Loucy (cell line): ENCODE measurements around the gene KL.

ENCODE experiments used
- H2AFZ ChIP-seq: fragments of 200-600 bp; sonication (generic); 2 replicates; pipeline ENCODE4 v1.6.0; 2016; ENCODE audit warnings: antibody characterized with exemption, mild to moderate bottlenecking, low read length, moderate library complexity
- H3F3A ChIP-seq: fragments of 200-600 bp; 2 replicates; pipeline ENCODE4 v1.6.0; 2016; ENCODE audit warnings: antibody characterized with exemption, low read depth, mild to moderate bottlenecking
- H3K27me3 ChIP-seq: fragments of 200-600 bp; sonication (generic); 2 replicates; pipeline ENCODE4 v1.6.1; 2014; ENCODE audit warnings: low read length, mild to moderate bottlenecking; ENCODE audit not compliant: insufficient read depth, poor library complexity, severe bottlenecking
- H3K36me3 ChIP-seq: fragments of 200-600 bp; sonication (generic); 2 replicates; pipeline ENCODE4 v1.6.1; 2016; ENCODE audit warnings: low read length; ENCODE audit not compliant: insufficient read depth
- H3K4me1 ChIP-seq: fragments of 200-600 bp; sonication (generic); 2 replicates; pipeline ENCODE4 v1.5.1; 2014; ENCODE audit warnings: low read length, mild to moderate bottlenecking; ENCODE audit not compliant: insufficient read depth, poor library complexity, severe bottlenecking
- H3K4me2 ChIP-seq: fragments of 200-600 bp; sonication (generic); 2 replicates; pipeline ENCODE4 v1.6.0; 2014; ENCODE audit warnings: antibody characterized with exemption, low read length, low read depth, mild to moderate bottlenecking; ENCODE audit not compliant: poor library complexity, severe bottlenecking
- H3K4me3 ChIP-seq: fragments of 200-600 bp; sonication (generic); 2 replicates; pipeline ENCODE4 v1.5.1; 2014; ENCODE audit warnings: low read length, mild to moderate bottlenecking, mixed read lengths; ENCODE audit not compliant: poor library complexity, severe bottlenecking
- H3K79me2 ChIP-seq: fragments of 200-600 bp; sonication (generic); 2 replicates; pipeline ENCODE4 v1.6.1; 2014; ENCODE audit warnings: low read length; ENCODE audit not compliant: insufficient read depth
- H3K9ac ChIP-seq: fragments of 200-600 bp; sonication (generic); 2 replicates; pipeline ENCODE4 v1.6.0; 2014; ENCODE audit warnings: mild to moderate bottlenecking, low read depth, low read length, moderate library complexity; ENCODE audit not compliant: poor library complexity, severe bottlenecking
- H3K9me2 ChIP-seq: fragments of 200-600 bp; sonication (generic); replicated peaks from 2 replicates; pipeline ENCODE4 v1.6.1; 2016; ENCODE audit warnings: low read depth, low read length, mixed read lengths
- H3K9me3 ChIP-seq: fragments of 200-600 bp; sonication (generic); 2 replicates; pipeline ENCODE4 v1.6.1; 2014; ENCODE audit warnings: mild to moderate bottlenecking, antibody characterized with exemption, low read length, low read depth; ENCODE audit not compliant: insufficient read depth
- H4K20me1 ChIP-seq: fragments of 200-600 bp; sonication (generic); 2 replicates; pipeline ENCODE4 v1.6.0; 2014; ENCODE audit warnings: antibody characterized with exemption, low read length, mild to moderate bottlenecking; ENCODE audit not compliant: insufficient read depth, poor library complexity, severe bottlenecking
- CTCF ChIP-seq: fragments of 200-600 bp; sonication (generic); conservative IDR thresholded peaks from 2 replicates; pipeline ENCODE4 v1.5.1; 2014; ENCODE audit warnings: mild to moderate bottlenecking, antibody characterized with exemption, low read length
- EZH2phosphoT487 ChIP-seq: fragments of 200-600 bp; IDR thresholded peaks from 2 replicates; pipeline ENCODE4 v1.6.1; 2018; ENCODE audit warnings: antibody characterized with exemption, mild to moderate bottlenecking, moderate library complexity, borderline replicate concordance

Gene KL

DNA sequence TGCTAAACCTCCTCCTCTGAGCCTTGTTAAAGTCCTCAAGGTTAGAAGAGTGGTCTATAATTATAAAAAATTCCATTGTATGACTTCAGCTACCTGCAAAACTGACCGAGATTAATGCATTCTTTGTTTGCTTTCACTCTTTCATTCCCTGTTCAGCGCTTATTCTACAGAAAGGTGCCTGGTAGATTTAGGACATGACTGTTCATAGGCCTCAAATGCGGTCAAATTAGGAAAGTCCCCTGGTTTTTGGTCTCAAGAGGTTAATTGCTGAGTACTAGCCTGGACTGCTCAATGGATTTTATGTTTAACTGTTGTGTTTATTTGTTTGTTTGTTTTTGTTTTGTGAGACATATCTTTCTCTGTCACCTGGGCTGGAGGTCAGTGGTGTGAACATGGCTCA is 35.4 kb downstream of the KL start:
- no peaks in the 10 kb centered on the region for H3F3A ChIP-seq
- H3K4me2 ChIP-seq = no peak overlapping the region
- no peaks in the 10 kb centered on the region for H3K27me3 ChIP-seq
- H2AFZ ChIP-seq = peak overlapping the region; percentile 2; the same call in 1 of the 2 replicates
- no peak for TF ChIP-seq CTCF
- TF ChIP-seq EZH2phosphoT487 = no peak
- no peaks in the 10 kb centered on the region for H3K9me3 ChIP-seq
- no peaks in the 10 kb centered on the region for H3K36me3 ChIP-seq
- H3K9ac ChIP-seq = no peak overlapping the region
- no peaks in the 10 kb centered on the region for H4K20me1 ChIP-seq
- H3K9me2 ChIP-seq = no peaks in the 10 kb centered on the region
- no peaks in the 10 kb centered on the region for H3K79me2 ChIP-seq
- no peaks in the 10 kb centered on the region for H3K4me1 ChIP-seq
- H3K4me3 ChIP-seq = no peak overlapping the region

- H3K36me3 ChIP-seq = no peaks in the 10 kb centered on the region
- no peak overlapping the region for H3K4me2 ChIP-seq
- H3K79me2 ChIP-seq = no peaks in the 10 kb centered on the region
- no peak overlapping the region for H2AFZ ChIP-seq
- H3K4me1 ChIP-seq = no peaks in the 10 kb centered on the region
- H3K9ac ChIP-seq = no peak overlapping the region
- H3K27me3 ChIP-seq = no peaks in the 10 kb centered on the region
- TF ChIP-seq EZH2phosphoT487 (no peak), CTCF (no peak)
- H4K20me1 ChIP-seq = no peaks in the 10 kb centered on the region
- no peaks in the 10 kb centered on the region for H3K9me2 ChIP-seq
- no peak overlapping the region for H3K4me3 ChIP-seq
- H3K9me3 ChIP-seq = no peaks in the 10 kb centered on the region
- no peaks in the 10 kb centered on the region for H3F3A ChIP-seq
These were observed 36.5 kb downstream of the KL start for GRCh38 chr13:33052506-33053280.

- no peak for TF ChIP-seq EZH2phosphoT487
- TF ChIP-seq CTCF = no peak
- Histone ChIP-seq H2AFZ (no peak overlapping the region), H3K36me3 (no peaks in the 10 kb centered on the region), H3K9me3 (no peaks in the 10 kb centered on the region), H3K9me2 (no peaks in the 10 kb centered on the region), H4K20me1 (no peaks in the 10 kb centered on the region), H3K79me2 (no peaks in the 10 kb centered on the region), H3K4me1 (no peaks in the 10 kb centered on the region), H3F3A (no peaks in the 10 kb centered on the region), H3K4me2 (no peak overlapping the region), H3K27me3 (no peaks in the 10 kb centered on the region), H3K9ac (no peak overlapping the region), H3K4me3 (no peak overlapping the region)
These were observed 37.3 kb downstream of the KL start for GRCh38 chr13:33053397-33054066.
